Endothelial cell (in vitro differentiated cells): ENCODE results near the gene HDAC9. TPM values are rescaled to one million over a fixed set of nuclear protein-coding genes. Genes with fewer than 3 reads are reported as not detected.

Experiments
- DNase-seq: peaks from one replicate; pipeline ENCODE4 v3.0.0; 2021; ENCODE audit warnings: low spot score
- H3K27ac Mint-ChIP-seq: one replicate; pipeline ENCODE4 v1.8.0; 2021; ENCODE audit warnings: mixed read lengths, inconsistent platforms; ENCODE audit not compliant: unreplicated experiment
- H3K27me3 Mint-ChIP-seq: one replicate; pipeline ENCODE4 v1.8.0; 2021; ENCODE audit warnings: mild to moderate bottlenecking, moderate library complexity, mixed read lengths, inconsistent platforms; ENCODE audit not compliant: unreplicated experiment
- H3K36me3 Mint-ChIP-seq: one replicate; pipeline ENCODE4 v1.8.0; 2021; ENCODE audit warnings: mild to moderate bottlenecking, low read depth, mixed read lengths, inconsistent platforms; ENCODE audit not compliant: unreplicated experiment
- H3K4me1 Mint-ChIP-seq: one replicate; pipeline ENCODE4 v1.8.0; 2021; ENCODE audit warnings: mild to moderate bottlenecking, mixed read lengths, inconsistent platforms; ENCODE audit not compliant: unreplicated experiment
- H3K4me3 Mint-ChIP-seq: one replicate; pipeline ENCODE4 v1.8.0; 2021; ENCODE audit warnings: mild to moderate bottlenecking, mixed read lengths, inconsistent platforms; ENCODE audit not compliant: unreplicated experiment
- H3K9me3 Mint-ChIP-seq: one replicate; pipeline ENCODE4 v1.8.0; 2021; ENCODE audit warnings: mixed read lengths, inconsistent platforms; ENCODE audit not compliant: unreplicated experiment
- CTCF ChIP-seq: fragments of 200-600 bp; sonication (generic); IDR thresholded peaks from one replicate; pipeline ENCODE4 v1.5.0; 2021; ENCODE audit warnings: antibody characterized with exemption; ENCODE audit not compliant: unreplicated experiment
- total RNA-seq: library from RNA; stranded (reverse); fragmentation: NEBNext Ultra II Directional; extraction: Animal tissue kit (Norgen Biotek cat#: 25700); gene quantifications from one replicate; pipeline ENCODE4 v1.2.1, GENCODE V29; 2021; ENCODE audit not compliant: unreplicated experiment

Gene HDAC9
- total RNA-seq, 1 donor from 2014 or later = 1.2 TPM

- H3K27ac Mint-ChIP-seq = no peak overlapping the region
- H3K4me1 Mint-ChIP-seq = no peaks in the 10 kb centered on the region
- no peak overlapping the region for H3K4me3 Mint-ChIP-seq
- no peaks in the 10 kb centered on the region for H3K27me3 Mint-ChIP-seq
- no peaks in the 10 kb centered on the region for H3K9me3 Mint-ChIP-seq
- no peak for DNase-seq
- no peak for TF ChIP-seq CTCF
- no peaks in the 10 kb centered on the region for H3K36me3 Mint-ChIP-seq
Observed at GRCh38 chr7:18886832-18887231, 391.3 kb downstream of the HDAC9 start.

GRCh38 chr7:18889436-18889835 lies 393.9 kb downstream of the HDAC9 start:
- no peak for DNase-seq
- Mint-ChIP-seq H3K27me3 (no peaks in the 10 kb centered on the region), H3K4me1 (no peaks in the 10 kb centered on the region), H3K9me3 (no peaks in the 10 kb centered on the region), H3K27ac (no peak overlapping the region), H3K36me3 (no peaks in the 10 kb centered on the region), H3K4me3 (no peak overlapping the region)
- no peak for TF ChIP-seq CTCF

- Mint-ChIP-seq H3K36me3 (no peaks in the 10 kb centered on the region), H3K4me3 (no peak overlapping the region), H3K27ac (no peak overlapping the region), H3K9me3 (no peaks in the 10 kb centered on the region), H3K4me1 (no peaks in the 10 kb centered on the region), H3K27me3 (no peaks in the 10 kb centered on the region)
- TF ChIP-seq CTCF = no peak
- no peak for DNase-seq
Observed at GRCh38 chr7:18890134-18890533, 394.6 kb downstream of the HDAC9 start.

- Mint-ChIP-seq H3K27ac (no peak overlapping the region), H3K36me3 (no peaks in the 10 kb centered on the region), H3K27me3 (no peaks in the 10 kb centered on the region), H3K4me3 (no peak overlapping the region), H3K4me1 (no peaks in the 10 kb centered on the region), H3K9me3 (no peaks in the 10 kb centered on the region)
- DNase-seq = no peak
- no peak for TF ChIP-seq CTCF
Observed at GRCh38 chr7:18890885-18891621, 395.5 kb downstream of the HDAC9 start.

- Mint-ChIP-seq H3K27me3 (no peaks in the 10 kb centered on the region), H3K27ac (no peak overlapping the region), H3K9me3 (no peaks in the 10 kb centered on the region), H3K4me3 (no peak overlapping the region), H3K36me3 (no peaks in the 10 kb centered on the region), H3K4me1 (peaks cover 3% of the 10 kb centered on the region)
- no peak for TF ChIP-seq CTCF
- DNase-seq = no peak
Observed at GRCh38 chr7:18893156-18893555, 397.6 kb downstream of the HDAC9 start.
